Measurements from ENCODE around the gene ASTN2. TPM values are rescaled to one million over a fixed set of nuclear protein-coding genes. Genes with fewer than 3 reads are reported as not detected.
A peak's percentile ranks its signal among the peaks of the same experiment; 100 is the strongest.

The ASTN2 gene
- total and polyA plus RNA-seq, 7 experiments from 2014 or later: 2.2 to 5.3 (median 4.0) TPM

DNA sequence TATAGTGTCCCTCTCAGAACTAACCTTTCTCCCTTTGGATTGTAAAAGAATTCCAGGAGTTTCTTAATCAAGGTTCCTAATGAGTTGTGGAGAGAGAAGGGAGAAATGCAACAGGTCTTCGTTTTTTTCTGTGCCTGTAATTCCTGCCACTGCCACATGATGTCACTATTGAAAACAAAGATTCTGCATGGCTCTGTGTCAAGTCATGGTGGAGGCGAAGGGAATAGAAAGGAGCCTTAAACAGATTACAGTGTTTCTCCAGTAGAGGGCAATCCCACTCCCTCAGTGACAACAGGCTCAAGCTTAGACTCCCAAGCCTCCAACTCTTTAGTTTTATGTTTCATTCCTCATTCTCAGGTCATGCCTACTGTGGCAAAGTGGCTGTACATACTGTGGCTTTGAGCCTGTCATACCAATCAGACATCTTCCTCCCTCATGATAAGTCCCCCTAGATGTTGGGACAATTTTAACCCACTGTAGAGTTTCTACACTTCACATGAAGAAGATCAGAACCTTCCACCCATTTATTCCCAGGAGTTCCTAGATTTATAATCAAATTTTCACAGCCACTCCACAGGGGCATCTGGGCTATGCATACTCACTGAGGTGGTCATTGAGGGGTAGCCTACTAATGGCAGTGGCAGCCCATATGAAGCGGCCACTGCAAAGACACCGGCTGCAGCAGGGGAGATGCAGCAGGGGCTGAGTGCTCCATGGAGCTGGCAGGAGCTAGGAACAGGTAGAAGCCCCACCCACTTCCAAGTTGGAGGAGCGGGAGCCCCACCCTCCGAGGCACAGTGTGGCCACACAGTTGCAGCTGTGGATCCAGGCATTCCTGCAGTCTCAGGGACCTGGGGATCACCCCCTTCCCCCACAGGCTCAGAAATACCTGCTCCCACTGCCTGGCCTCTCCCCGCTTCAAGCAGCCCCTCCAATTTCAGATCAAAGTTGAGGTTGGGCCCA, 825.2 kb downstream of the ASTN2 start:
- no peak overlapping the region for H3K4me3 ChIP-seq (ENCODE audit: low read length)
- H3K27ac ChIP-seq (ENCODE audit: low read depth, low read length): no peak overlapping the region
- no peaks in the 10 kb centered on the region for H3K4me1 ChIP-seq (ENCODE audit: control insufficient read depth in 2 of 2, insufficient read depth in 2 of 2, low read length in 2 of 2)
- DNase-seq (peak in 1 of 9 donors; percentile 3), ATAC-seq (peak; percentile 49)
- POLR2A ChIA-PET: no interaction called here
- no peaks in the 10 kb centered on the region for H3K27me3 ChIP-seq (ENCODE audit: control insufficient read depth in 2 of 2, insufficient read depth in 2 of 2, low read length in 2 of 2)
- H3K36me3 ChIP-seq (ENCODE audit: control insufficient read depth in 2 of 3, insufficient read depth in 3 of 3, low read length in 3 of 3): no peaks in the 10 kb centered on the region
- no peak overlapping the region for H3K4me3 Mint-ChIP-seq
- H3K27me3 Mint-ChIP-seq: no peaks in the 10 kb centered on the region
- H3K9me3 ChIP-seq (ENCODE audit: control insufficient read depth in 2 of 3, low read length in 3 of 3): peaks cover 0 to 8% (median 7%) of the 10 kb centered on the region in 3 experiments
- CTCF ChIA-PET: no interaction called here
- intact Hi-C loops (cut with micrococcal nuclease): no loop called here
- H3K27ac Mint-ChIP-seq: no peak overlapping the region
- peaks cover 0 to 2% (median 0%) of the 10 kb centered on the region in 7 donors for H3K4me1 Mint-ChIP-seq
- peaks cover 0 to 58% (median 26%) of the 10 kb centered on the region in 5 donors for H3K36me3 Mint-ChIP-seq
- peaks cover 0 to 24% (median 14%) of the 10 kb centered on the region in 11 donors for H3K9me3 Mint-ChIP-seq

DNA sequence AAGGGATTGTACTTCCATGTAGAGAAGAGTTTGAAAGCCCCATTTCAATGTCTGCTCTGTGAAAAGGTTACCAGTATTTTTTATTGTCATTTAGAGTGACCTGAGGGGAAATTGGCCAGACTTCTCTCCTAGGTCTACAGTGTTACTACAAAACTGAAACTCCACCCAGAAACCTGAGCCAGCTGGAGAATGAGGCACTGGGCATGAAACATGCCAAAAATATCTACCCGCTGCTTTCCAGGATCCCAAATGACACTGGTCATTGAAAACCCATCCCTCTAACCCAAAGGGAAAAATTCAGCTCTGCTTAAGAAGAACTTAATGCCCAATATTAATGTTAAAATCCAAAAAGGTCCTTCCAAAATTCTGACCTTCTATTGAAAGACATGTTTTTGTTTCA, 826.9 kb downstream of the ASTN2 start:
- H3K27me3 Mint-ChIP-seq: no peaks in the 10 kb centered on the region
- H3K4me1 Mint-ChIP-seq: peaks cover 0 to 4% (median 0%) of the 10 kb centered on the region in 7 donors
- no peak overlapping the region for H3K27ac Mint-ChIP-seq
- POLR2A ChIA-PET: no interaction called here
- intact Hi-C loops (cut with micrococcal nuclease): no loop called here
- no peak overlapping the region for H3K4me3 Mint-ChIP-seq
- DNase-seq: no peak
- Histone ChIP-seq H3K36me3 (ENCODE audit: control insufficient read depth in 2 of 3, insufficient read depth in 3 of 3, low read length in 3 of 3) (no peaks in the 10 kb centered on the region), H3K9me3 (ENCODE audit: control insufficient read depth in 2 of 3, low read length in 3 of 3) (peaks cover 0 to 8% (median 7%) of the 10 kb centered on the region in 3 experiments), H3K27ac (ENCODE audit: low read depth, low read length) (no peak overlapping the region), H3K4me1 (ENCODE audit: control insufficient read depth in 2 of 2, insufficient read depth in 2 of 2, low read length in 2 of 2) (no peaks in the 10 kb centered on the region), H3K4me3 (ENCODE audit: low read length) (no peak overlapping the region), H3K27me3 (ENCODE audit: control insufficient read depth in 2 of 2, insufficient read depth in 2 of 2, low read length in 2 of 2) (no peaks in the 10 kb centered on the region)
- ATAC-seq: no peak
- peaks cover 0 to 24% (median 14%) of the 10 kb centered on the region in 11 donors for H3K9me3 Mint-ChIP-seq
- peaks cover 0 to 59% (median 34%) of the 10 kb centered on the region in 5 donors for H3K36me3 Mint-ChIP-seq
- CTCF ChIA-PET: no interaction called here

DNA sequence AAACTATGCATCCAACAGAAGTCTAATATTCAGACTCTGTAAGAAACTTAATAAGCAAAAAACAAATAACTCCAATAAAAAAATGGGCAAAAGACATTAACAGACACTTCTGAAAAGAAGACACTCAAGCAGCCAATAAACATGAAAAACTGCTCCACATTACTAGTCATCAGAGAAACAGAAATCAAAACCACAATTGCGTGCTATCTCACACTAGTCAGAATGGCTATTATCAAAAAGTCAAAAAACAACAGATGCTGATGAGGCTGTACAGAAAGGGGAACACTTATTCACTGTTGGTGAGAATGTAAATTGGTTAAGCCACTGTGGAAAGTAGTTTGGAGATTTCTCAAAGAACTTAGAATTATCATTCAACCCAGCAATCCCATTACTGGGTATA, 829.0 kb downstream of the ASTN2 start:
- Histone ChIP-seq H3K9me3 (ENCODE audit: control insufficient read depth in 2 of 3, low read length in 3 of 3) (peaks cover 0 to 8% (median 7%) of the 10 kb centered on the region in 3 experiments), H3K4me1 (ENCODE audit: control insufficient read depth in 2 of 2, insufficient read depth in 2 of 2, low read length in 2 of 2) (no peaks in the 10 kb centered on the region), H3K27me3 (ENCODE audit: control insufficient read depth in 2 of 2, insufficient read depth in 2 of 2, low read length in 2 of 2) (no peaks in the 10 kb centered on the region), H3K36me3 (ENCODE audit: control insufficient read depth in 2 of 3, insufficient read depth in 3 of 3, low read length in 3 of 3) (no peaks in the 10 kb centered on the region), H3K4me3 (ENCODE audit: low read length) (no peak overlapping the region), H3K27ac (ENCODE audit: low read depth, low read length) (no peak overlapping the region)
- ChIA-PET POLR2A (no interaction called here), CTCF (no interaction called here)
- H3K9me3 Mint-ChIP-seq: peaks cover 0 to 24% (median 14%) of the 10 kb centered on the region in 11 donors
- intact Hi-C loops (cut with micrococcal nuclease): no loop called here
- ATAC-seq (no peak), DNase-seq (no peak)
- H3K36me3 Mint-ChIP-seq: peaks cover 0 to 66% (median 35%) of the 10 kb centered on the region in 5 donors
- no peak overlapping the region for H3K27ac Mint-ChIP-seq
- no peaks in the 10 kb centered on the region for H3K27me3 Mint-ChIP-seq
- H3K4me3 Mint-ChIP-seq: no peak overlapping the region
- peaks cover 0 to 4% (median 0%) of the 10 kb centered on the region in 7 donors for H3K4me1 Mint-ChIP-seq

DNA sequence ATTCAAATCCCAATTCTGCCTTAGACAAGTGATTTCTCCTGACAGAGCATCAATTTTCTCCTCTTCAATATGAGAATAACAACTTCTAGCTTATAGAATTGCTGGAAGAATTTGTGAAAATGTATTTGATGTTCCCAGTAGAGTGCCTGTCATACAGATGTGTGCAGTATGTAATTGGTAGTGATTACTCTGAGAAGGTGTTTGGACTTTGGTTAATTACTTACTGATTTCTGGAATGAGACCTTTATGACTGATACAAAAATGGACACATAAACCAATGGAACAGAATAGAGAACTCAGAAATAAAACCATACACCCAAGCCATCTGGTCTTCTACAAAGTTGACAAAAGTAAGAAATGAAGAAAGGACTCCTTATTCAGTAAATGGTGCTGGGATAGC, 829.7 kb downstream of the ASTN2 start:
- Mint-ChIP-seq H3K27me3 (no peaks in the 10 kb centered on the region), H3K9me3 (peaks cover 0 to 24% (median 14%) of the 10 kb centered on the region in 11 donors), H3K27ac (no peak overlapping the region), H3K4me3 (no peak overlapping the region), H3K4me1 (peaks cover 0 to 4% (median 0%) of the 10 kb centered on the region in 7 donors), H3K36me3 (peaks cover 0 to 69% (median 35%) of the 10 kb centered on the region in 5 donors)
- H3K36me3 ChIP-seq (ENCODE audit: control insufficient read depth in 2 of 3, insufficient read depth in 3 of 3, low read length in 3 of 3): no peaks in the 10 kb centered on the region
- no peaks in the 10 kb centered on the region for H3K27me3 ChIP-seq (ENCODE audit: control insufficient read depth in 2 of 2, insufficient read depth in 2 of 2, low read length in 2 of 2)
- intact Hi-C loops (cut with micrococcal nuclease): no loop called here
- no peak overlapping the region for H3K27ac ChIP-seq (ENCODE audit: low read depth, low read length)
- no peak overlapping the region for H3K4me3 ChIP-seq (ENCODE audit: low read length)
- ChIA-PET CTCF (no interaction called here), POLR2A (no interaction called here)
- ATAC-seq (no peak), DNase-seq (no peak)
- H3K9me3 ChIP-seq (ENCODE audit: control insufficient read depth in 2 of 3, low read length in 3 of 3): peaks cover 0 to 8% (median 7%) of the 10 kb centered on the region in 3 experiments
- no peaks in the 10 kb centered on the region for H3K4me1 ChIP-seq (ENCODE audit: control insufficient read depth in 2 of 2, insufficient read depth in 2 of 2, low read length in 2 of 2)

DNA sequence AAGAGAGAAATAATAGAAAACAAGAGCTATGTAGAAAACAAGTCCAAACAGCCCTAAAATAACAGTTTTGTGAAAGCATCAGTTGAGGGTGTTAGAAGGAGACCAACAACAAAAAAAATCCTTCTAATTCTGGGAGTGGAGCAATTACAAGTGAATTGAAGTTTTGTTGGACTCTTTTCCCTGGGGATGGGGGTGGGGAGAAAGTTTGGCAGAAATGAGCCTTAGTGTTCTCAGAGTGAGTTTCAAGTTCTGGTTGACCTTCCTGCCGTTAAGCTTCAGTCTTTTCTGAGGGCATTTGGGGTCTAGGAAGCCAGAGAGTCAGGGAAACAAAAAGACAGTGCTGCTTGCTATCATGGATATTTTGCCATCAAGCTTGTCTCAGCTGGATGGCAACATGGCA, 834.0 kb downstream of the ASTN2 start:
- no peaks in the 10 kb centered on the region for H3K36me3 ChIP-seq (ENCODE audit: control insufficient read depth in 2 of 3, insufficient read depth in 3 of 3, low read length in 3 of 3)
- H3K9me3 ChIP-seq (ENCODE audit: control insufficient read depth in 2 of 3, low read length in 3 of 3): no peaks in the 10 kb centered on the region
- ATAC-seq (no peak), DNase-seq (no peak)
- POLR2A ChIA-PET: no interaction called here
- no peak overlapping the region for H3K4me3 Mint-ChIP-seq
- intact Hi-C loops (cut with micrococcal nuclease): no loop called here
- H3K27me3 ChIP-seq (ENCODE audit: control insufficient read depth in 2 of 2, insufficient read depth in 2 of 2, low read length in 2 of 2): no peaks in the 10 kb centered on the region
- H3K4me1 ChIP-seq (ENCODE audit: control insufficient read depth in 2 of 2, insufficient read depth in 2 of 2, low read length in 2 of 2): no peaks in the 10 kb centered on the region
- CTCF ChIA-PET: no interaction called here
- no peak overlapping the region for H3K27ac ChIP-seq (ENCODE audit: low read depth, low read length)
- peak overlapping the region in 1 of 9 donors; percentile 38 for H3K27ac Mint-ChIP-seq
- peaks cover 0 to 4% (median 0%) of the 10 kb centered on the region in 7 donors for H3K4me1 Mint-ChIP-seq
- H3K4me3 ChIP-seq (ENCODE audit: low read length): no peak overlapping the region
- no peaks in the 10 kb centered on the region for H3K9me3 Mint-ChIP-seq
- no peaks in the 10 kb centered on the region for H3K27me3 Mint-ChIP-seq
- peaks cover 0 to 49% (median 9%) of the 10 kb centered on the region in 5 donors for H3K36me3 Mint-ChIP-seq

DNA sequence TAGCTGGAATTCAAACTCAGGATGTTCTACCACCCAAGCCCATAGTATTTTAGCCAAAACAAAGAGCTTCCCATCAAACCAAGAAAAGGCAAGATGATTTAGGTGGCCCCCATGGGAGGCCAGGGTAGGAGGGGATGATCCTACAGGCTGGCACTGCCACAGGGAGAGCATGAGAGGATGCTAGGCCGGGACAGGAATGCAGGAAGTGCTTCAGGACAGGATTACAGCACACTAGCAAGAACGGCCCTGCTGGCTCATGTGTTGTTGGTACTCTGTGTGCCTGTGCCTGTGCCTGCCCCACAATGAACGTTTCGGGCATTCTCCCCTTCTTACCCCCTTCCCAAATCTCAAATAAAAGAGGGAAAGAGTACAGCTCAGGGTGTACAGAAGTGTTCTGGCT, 838.5 kb downstream of the ASTN2 start:
- Mint-ChIP-seq H3K4me1 (no peaks in the 10 kb centered on the region), H3K27me3 (no peaks in the 10 kb centered on the region), H3K27ac (no peak overlapping the region), H3K36me3 (peaks cover 0 to 20% (median 0%) of the 10 kb centered on the region in 5 donors), H3K9me3 (no peaks in the 10 kb centered on the region), H3K4me3 (no peak overlapping the region)
- no peaks in the 10 kb centered on the region for H3K27me3 ChIP-seq (ENCODE audit: control insufficient read depth in 2 of 2, insufficient read depth in 2 of 2, low read length in 2 of 2)
- no peak overlapping the region for H3K27ac ChIP-seq (ENCODE audit: low read depth, low read length)
- CTCF ChIA-PET: no interaction called here
- DNase-seq: no peak
- H3K36me3 ChIP-seq (ENCODE audit: control insufficient read depth in 2 of 3, insufficient read depth in 3 of 3, low read length in 3 of 3): no peaks in the 10 kb centered on the region
- POLR2A ChIA-PET: no interaction called here
- no peak overlapping the region for H3K4me3 ChIP-seq (ENCODE audit: low read length)
- no peaks in the 10 kb centered on the region for H3K9me3 ChIP-seq (ENCODE audit: control insufficient read depth in 2 of 3, low read length in 3 of 3)
- H3K4me1 ChIP-seq (ENCODE audit: control insufficient read depth in 2 of 2, insufficient read depth in 2 of 2, low read length in 2 of 2): no peaks in the 10 kb centered on the region
- no peak for ATAC-seq
- intact Hi-C loops (cut with micrococcal nuclease): no loop called here
